ENCODE measurements around the gene MEIS3. TPM values are rescaled to one million over a fixed set of nuclear protein-coding genes. Genes with fewer than 3 reads are reported as not detected.

MEIS3 gene
- polyA plus RNA-seq, 1 of the 3 experiments (the other 2 are of a cell fraction): 69.8 TPM

DNA sequence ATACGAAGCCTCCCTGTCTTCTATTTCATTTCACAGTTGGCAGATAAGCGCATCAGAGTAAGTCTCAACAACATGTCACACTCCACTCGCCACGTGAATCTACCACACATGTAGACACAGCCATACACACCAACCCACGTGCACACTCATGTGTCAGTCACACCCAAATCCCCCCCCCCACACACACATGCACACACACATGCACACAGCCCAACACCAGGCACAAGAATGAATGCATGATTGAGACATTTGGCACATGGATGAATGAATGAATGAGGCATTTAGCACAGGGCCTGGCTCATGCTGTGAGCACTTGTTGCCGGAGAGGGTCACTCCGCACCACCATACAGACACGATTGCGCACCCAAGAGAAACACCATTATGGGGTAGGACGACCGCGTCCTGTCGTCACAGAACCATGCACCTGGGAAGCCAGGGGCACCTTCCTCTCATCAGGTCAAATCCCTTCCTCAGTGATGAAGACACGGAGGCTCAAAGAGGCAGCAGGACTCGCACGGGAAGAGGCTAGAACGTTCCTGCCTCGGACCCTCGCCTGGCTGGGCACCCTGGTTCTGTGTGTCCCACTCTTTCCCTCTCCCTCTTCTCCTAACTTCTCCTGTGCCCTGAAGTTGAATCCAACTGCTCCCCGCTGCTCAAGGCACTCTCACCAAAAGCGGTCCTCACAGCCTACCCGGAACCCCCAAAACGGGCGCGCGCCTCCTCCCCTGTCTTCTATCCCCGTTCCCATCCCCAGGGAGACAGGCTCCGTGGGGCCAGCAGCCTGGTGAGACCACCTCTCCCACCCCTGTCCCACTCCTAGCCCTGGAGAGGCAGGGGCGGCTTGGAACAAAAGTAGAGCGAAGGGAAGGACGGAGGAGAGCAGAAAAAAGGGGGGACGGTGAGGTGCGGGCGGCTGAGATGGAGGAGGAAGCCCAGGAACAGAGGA is 1.3 kb downstream of the MEIS3 start:
- DNase-seq: peak; percentile 32
- Histone ChIP-seq H3K4me1 (ENCODE audit: control insufficient read depth in 1 of 2, insufficient read depth in 2 of 2, low read depth in 1 of 2, low read length in 1 of 2) (peaks cover 26 to 37% of the 10 kb centered on the region in 2 experiments; a peak in 3 of 4 replicates), H3K27ac (ENCODE audit: low read depth in 2 of 2, low read length in 1 of 2) (0 out of 4 replicates have a peak overlapping the region, but pooled peaks of 1 of the 2 experiments have one; percentile 64), H3K9me3 (no peaks in the 10 kb centered on the region), H4K20me1 (ENCODE audit: insufficient read depth) (peaks cover 25% of the 10 kb centered on the region), H3K79me2 (ENCODE audit: insufficient read depth) (peaks cover 21% of the 10 kb centered on the region), H3K36me3 (replicated peaks in 1 of 2; ENCODE audit: control insufficient read depth in 1 of 2, insufficient read depth in 2 of 2, low read length in 1 of 2) (peaks cover 5 to 6% of the 10 kb centered on the region in 2 experiments), H3K9ac (peak overlapping the region; percentile 74), H3F3A (replicated peaks; ENCODE audit: insufficient read depth) (peaks cover 8% of the 10 kb centered on the region), H3K27me3 (ENCODE audit: insufficient read depth) (no peaks in the 10 kb centered on the region), H3K4me3 (ENCODE audit: low read depth in 2 of 2, low read length in 1 of 2) (peak overlapping the region; percentile 65 to 73), H3K9me2 (no peaks in the 10 kb centered on the region), H2AFZ (ENCODE audit: low read depth) (0 out of 2 replicates have a peak overlapping the region, but pooled peaks have one; percentile 16), H3K4me2 (peak overlapping the region; percentile 99)
- WGBS (ENCODE audit: low lambda C conversion rate): 50% methylated on average over 33 of the region's 34 CpGs
- ChIA-PET POLR2A (interaction anchor here (0.7 to 1.0 kb wide), 2 partner anchors 10 to 217 kb away, joined by 3 to 4 read pairs; no protein-coding TSS in a partner anchor), CTCF (interaction anchor here (0.7 to 1.0 kb wide), 3 partner anchors 19 to 70 kb away, joined by 3 to 6 read pairs (median 4); no protein-coding TSS in a partner anchor)
- TF ChIP-seq MXI1 (IDR thresholded peaks at IDR 0.05; ENCODE audit: low read depth, low read length) (peak; percentile 46; the same call in 1 of the 2 replicates), FOXM1 (IDR thresholded peaks at IDR 0.05; ENCODE audit: low read depth) (no peak)

DNA sequence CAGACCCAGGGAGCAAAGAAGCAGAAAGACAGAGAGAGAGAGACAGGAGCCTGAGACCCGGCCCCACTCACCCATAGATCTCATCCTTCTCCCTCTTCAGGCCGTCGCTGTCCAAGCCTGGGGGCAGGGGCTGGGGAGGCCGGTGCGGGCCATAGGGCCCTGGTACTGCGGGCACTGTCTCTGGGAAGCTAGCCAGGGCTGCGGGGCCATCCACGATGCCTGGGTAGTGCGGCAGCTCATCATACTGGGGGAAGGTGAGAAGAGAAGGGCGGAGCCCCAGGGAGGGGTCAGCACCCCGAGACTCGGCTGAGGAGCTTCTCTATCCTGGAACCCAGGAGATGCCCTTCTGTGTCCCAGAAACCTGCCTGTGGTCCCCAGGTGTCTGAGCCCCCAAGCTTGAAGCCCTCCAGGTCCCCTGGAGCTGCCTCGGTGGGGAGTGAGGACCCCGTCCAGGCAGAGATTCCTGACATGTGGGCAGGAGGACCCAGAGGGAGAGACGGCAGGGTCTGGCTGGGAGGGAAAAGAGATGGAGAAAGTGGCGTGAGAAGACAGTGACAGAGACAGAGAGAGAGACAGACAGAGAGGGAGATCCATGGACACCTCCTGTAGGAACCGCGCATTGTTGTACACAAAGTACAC is 2.1 kb downstream of the MEIS3 start:
- DNase-seq: peak; percentile 40
- Histone ChIP-seq H3K79me2 (ENCODE audit: insufficient read depth) (peaks cover 21% of the 10 kb centered on the region), H3K4me3 (ENCODE audit: low read depth in 2 of 2, low read length in 1 of 2) (peak overlapping the region; percentile 65 to 73; a peak in 3 of 4 replicates), H3K4me1 (ENCODE audit: control insufficient read depth in 1 of 2, insufficient read depth in 2 of 2, low read depth in 1 of 2, low read length in 1 of 2) (peaks cover 24 to 37% of the 10 kb centered on the region in 2 experiments; a peak in 3 of 4 replicates), H3K9ac (no peak overlapping the region), H3F3A (replicated peaks; ENCODE audit: insufficient read depth) (peaks cover 8% of the 10 kb centered on the region), H3K9me2 (no peaks in the 10 kb centered on the region), H3K4me2 (peak overlapping the region; percentile 99), H3K27me3 (ENCODE audit: insufficient read depth) (no peaks in the 10 kb centered on the region), H3K27ac (ENCODE audit: low read depth in 2 of 2, low read length in 1 of 2) (no peak overlapping the region), H4K20me1 (ENCODE audit: insufficient read depth) (peaks cover 25% of the 10 kb centered on the region), H2AFZ (ENCODE audit: low read depth) (no peak overlapping the region), H3K36me3 (replicated peaks in 1 of 2; ENCODE audit: control insufficient read depth in 1 of 2, insufficient read depth in 2 of 2, low read length in 1 of 2) (peaks cover 5 to 6% of the 10 kb centered on the region in 2 experiments), H3K9me3 (no peaks in the 10 kb centered on the region)
- CTCF ChIA-PET: interaction anchor here (0.7 to 2.1 kb wide), 4 partner anchors 19 to 99 kb away, joined by 3 to 8 read pairs (median 4); no protein-coding TSS in a partner anchor
- 79% methylated on average over 12 of the region's 18 CpGs for WGBS (ENCODE audit: low lambda C conversion rate)
- POLR2A ChIA-PET: interaction anchor here (0.6 kb wide), 1 partner anchor 10 kb away, joined by 3 read pairs; no protein-coding TSS in a partner anchor
- TF ChIP-seq, protein P1, sequence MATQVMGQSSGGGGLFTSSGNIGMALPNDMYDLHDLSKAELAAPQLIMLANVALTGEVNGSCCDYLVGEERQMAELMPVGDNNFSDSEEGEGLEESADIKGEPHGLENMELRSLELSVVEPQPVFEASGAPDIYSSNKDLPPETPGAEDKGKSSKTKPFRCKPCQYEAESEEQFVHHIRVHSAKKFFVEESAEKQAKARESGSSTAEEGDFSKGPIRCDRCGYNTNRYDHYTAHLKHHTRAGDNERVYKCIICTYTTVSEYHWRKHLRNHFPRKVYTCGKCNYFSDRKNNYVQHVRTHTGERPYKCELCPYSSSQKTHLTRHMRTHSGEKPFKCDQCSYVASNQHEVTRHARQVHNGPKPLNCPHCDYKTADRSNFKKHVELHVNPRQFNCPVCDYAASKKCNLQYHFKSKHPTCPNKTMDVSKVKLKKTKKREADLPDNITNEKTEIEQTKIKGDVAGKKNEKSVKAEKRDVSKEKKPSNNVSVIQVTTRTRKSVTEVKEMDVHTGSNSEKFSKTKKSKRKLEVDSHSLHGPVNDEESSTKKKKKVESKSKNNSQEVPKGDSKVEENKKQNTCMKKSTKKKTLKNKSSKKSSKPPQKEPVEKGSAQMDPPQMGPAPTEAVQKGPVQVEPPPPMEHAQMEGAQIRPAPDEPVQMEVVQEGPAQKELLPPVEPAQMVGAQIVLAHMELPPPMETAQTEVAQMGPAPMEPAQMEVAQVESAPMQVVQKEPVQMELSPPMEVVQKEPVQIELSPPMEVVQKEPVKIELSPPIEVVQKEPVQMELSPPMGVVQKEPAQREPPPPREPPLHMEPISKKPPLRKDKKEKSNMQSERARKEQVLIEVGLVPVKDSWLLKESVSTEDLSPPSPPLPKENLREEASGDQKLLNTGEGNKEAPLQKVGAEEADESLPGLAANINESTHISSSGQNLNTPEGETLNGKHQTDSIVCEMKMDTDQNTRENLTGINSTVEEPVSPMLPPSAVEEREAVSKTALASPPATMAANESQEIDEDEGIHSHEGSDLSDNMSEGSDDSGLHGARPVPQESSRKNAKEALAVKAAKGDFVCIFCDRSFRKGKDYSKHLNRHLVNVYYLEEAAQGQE (IDR thresholded peaks at IDR 0.05; ENCODE audit: low read depth, low read length): 0 out of 2 replicates have a peak, but pooled peaks have one; percentile 17
- TF ChIP-seq RCOR1 (IDR thresholded peaks at IDR 0.05; ENCODE audit: low read length): no peak

All from SK-N-SH (cell line).